DMS114 treated with DMSO at 0.1 percent for 48 hours (cell line): ENCODE data around the gene ACADS.

Experiments used
- DNase-seq: peaks from one replicate; lab custom pipeline; 2025; ENCODE audit not compliant: unreplicated experiment; lab: John Stamatoyannopoulos, UW

Gene ACADS

GRCh38 chr12:120725659-120726509 lies at the start of gene ACADS:
Gene ACADS, plus strand, starts transcription at chr12:120725826. Its CDS starts 60 bp downstream, at chr12:120725886.
- DNase-seq, result no peak

DNA sequence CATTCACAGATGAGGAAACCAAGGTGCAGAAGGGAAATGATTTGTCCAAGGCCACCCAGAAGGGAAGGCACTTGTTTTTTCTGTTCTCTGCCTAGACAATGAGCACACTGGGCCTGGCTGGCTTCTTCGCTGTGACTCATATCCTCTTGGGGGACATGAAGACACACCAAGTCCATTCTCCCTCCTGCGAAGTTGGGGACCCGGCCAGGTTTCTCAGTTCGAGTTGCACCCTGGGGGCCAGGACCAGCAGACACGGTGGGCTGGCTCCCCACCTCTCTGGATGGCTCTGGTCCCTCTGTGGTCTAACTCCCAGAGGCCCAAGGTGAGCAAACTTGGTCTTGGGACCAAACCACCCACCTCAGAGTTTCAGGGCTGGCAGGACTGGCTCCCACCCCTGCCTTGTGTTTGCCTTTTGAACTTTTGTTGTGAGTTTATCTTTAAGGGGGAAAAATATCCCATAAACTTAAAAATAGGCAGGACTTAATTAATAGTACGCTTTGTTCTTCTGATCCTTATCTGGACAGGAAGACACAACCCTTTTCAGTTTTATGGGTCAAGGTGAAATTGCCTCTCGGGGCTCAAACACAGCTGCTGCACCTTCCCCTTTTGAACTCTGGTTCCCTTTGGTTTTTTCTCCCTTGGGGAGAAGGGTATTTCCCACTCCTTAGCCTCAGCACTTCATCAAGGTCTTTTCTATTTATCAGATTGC lies 47.7 kb upstream of the ACADS start:
- no peak for DNase-seq

DNA sequence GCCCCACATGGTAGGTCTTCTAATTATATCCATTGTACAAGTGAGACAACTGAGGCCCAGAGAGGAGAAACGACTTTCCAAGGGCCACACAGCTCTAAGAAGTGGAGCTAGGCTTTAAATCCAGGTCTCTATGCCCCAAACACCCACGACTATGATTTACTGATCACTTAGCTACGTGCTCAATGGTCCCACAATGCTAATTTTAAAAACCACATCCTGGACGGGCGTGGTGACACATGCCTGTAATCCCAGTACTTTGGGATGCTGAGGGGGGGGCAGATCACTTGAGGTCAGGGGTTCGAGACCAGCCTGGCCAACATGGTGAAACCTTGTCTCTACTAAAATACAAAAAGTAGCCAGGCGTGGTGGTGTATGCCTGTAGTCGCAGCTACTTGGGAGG lies 47.1 kb upstream of the ACADS start:
- DNase-seq, result no peak

DNA sequence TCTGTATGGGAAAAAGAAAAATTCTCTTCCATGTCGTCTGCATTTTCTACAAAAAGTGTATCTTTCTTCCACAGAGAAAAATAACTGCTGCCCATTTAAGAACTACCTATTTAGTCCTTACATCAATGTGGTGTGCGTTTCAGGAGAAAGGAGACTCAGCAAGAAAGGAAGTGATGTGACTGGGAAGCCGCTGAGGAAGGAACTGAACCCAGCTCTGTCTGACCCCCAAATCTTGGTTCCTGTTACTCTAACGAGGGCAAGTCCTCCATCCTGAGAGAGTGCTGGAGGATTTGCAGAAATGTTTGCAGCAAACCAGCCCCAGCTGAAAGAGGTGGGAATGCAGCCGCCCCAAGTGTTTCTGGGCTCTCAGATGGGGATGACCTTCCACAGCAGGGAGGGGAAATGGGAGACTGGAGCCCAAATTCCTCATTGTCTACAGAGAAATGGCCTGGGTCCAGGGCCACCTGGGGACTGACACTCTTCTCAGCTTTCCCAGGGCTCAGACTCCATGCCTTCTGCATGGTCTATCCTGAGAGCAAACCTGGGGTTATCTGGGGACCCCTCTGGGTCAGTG lies 45.4 kb upstream of the ACADS start:
- DNase-seq, result no peak

DNA sequence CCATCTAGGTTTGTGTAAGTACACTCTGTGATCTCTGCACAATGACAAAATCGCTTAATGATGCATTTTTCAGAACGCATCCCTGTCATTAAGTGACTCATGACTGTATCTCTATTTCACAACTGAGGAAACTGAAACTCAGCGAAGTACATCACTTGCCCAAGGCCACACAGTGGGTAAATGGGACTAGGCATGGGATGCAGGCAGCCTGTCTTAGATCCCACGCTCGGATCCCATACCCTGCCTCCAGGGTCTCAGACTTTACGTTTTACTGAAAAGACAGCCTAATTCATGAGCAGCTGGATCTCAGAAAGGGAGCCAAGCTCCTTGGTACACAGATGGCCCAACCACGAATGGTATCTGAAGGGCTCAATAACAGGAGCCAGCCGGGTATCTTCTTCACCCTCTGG lies 41.1 kb upstream of the ACADS start:
- DNase-seq, result no peak

- no peak for DNase-seq
Observed at GRCh38 chr12:120685522-120685921, 40.1 kb upstream of the ACADS start.

DNA sequence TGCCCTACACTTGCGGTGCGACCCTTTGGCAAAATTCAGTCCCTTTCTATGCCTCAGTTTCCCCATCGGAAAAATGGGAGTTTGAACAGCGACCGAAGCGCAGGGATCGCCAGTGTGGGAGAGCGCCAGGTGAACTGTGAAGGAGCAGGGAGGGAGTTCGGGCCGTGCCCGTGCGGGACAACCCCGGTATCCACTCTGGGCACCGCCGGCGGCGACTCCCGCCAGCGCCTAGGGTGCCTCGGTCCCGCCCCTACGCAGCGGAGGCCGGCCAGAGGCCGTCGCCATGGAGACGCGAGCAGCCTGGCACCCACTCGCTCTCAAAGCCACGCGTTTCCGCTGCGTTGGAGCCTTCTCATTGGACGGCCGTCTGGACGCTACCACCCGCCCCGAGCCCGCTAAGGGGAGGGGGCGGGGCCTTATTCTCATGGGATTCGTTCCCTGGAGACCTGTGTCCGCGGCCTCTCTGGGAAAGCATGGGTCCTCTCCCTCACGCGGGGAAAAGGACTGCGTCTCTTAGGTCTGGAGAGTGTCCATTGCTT lies 39.4 kb upstream of the ACADS start:
- DNase-seq, result peak; percentile 93

GRCh38 chr12:120686690-120687577 lies 38.7 kb upstream of the ACADS start, which contains the start of gene MLEC:
Gene MLEC, plus strand, starts transcription at chr12:120687149. Its CDS starts 148 bp downstream, at chr12:120687297.
- DNase-seq, result peak; percentile 95

DNA sequence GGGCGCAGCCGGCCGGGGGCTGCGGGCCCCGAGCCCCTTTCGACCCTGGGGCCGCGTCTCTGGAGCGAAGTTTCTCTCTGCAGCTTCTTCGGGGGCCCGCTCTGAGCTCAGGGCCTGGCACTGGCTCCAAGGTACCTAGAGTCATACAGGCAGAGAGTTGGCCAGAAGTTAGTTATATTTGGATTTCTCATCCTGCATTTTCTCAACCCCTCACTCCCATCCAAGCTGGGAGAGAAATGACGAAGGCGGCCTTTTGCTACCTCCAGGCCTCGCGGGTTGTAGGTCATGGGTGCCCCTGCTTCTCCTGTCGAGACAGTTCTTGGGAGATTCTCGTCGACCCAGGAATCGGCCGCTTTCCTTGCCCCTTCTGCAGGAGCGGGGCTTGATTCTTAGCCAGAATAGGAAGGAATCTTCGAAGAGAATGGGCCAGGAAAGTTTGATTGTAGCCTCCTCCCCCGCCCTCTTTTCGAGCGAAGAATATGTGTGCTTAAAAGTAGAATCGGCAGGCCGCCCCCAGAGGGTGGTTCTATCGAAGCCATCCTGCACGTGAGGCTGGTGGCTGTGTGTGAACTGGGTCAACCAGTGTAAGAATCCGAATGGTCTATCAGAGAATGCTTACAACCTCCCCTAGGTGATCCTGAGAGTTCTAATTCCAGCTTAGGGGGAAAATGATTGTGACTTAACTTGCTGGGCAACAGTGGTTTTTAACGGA lies 37.9 kb upstream of the ACADS start:
- no peak for DNase-seq

DNA sequence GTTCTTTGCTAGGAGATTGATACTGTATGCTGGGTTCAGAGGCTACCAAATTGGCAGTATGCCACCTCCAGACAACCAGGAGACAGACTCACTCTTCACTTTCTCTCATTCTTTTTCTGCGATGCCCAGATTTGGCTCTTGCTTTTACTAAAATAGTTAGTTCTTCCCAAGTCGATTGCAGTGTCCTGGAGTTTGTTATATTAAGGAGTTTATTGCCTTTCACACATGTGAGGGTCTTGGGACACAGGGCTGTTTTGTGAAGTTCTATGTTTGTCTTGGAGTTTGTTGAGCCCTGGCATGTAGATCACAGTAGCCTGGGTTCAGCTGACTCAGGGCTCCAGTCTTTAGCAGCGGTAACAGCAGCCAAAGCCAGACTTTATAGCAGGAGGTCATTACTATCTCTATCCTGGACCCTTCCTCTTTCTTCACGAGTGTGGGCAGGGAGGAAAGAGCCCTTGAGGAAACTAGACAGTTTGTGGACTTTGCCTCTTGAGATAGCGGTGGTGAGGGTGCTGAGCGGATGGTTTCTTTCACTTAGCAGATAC lies 37.0 kb upstream of the ACADS start:
- no peak for DNase-seq

GRCh38 chr12:120689397-120690082 lies 36.1 kb upstream of the ACADS start:
- DNase-seq, result no peak

GRCh38 chr12:120690083-120690450 lies 35.6 kb upstream of the ACADS start:
- DNase-seq, result no peak

GRCh38 chr12:120690978-120691377 lies 34.6 kb upstream of the ACADS start:
- no peak for DNase-seq

- no peak for DNase-seq
Observed at GRCh38 chr12:120692524-120693033, 33.0 kb upstream of the ACADS start.

GRCh38 chr12:120693848-120694247 lies 31.8 kb upstream of the ACADS start:
- DNase-seq, result no peak

DNA sequence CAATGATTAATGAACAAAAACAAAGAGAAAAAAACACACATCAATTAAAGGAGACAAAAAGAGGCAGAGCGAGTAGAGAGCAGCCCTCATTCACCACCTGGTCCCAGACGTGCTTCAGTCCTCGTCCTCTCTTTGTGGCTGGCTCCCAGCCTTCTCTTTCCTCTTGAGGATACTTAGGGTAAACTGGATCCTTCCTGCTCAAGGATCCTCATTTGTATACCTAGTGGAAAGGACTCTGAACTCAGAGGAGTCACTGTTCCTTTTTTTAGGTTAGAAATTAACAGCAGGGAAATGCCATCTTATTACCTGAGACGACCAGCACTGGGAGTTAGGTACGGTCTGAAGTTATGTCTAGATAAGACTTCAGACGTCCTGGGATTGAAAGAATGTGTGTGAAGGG lies 29.0 kb upstream of the ACADS start:
- DNase-seq, result no peak

DNA sequence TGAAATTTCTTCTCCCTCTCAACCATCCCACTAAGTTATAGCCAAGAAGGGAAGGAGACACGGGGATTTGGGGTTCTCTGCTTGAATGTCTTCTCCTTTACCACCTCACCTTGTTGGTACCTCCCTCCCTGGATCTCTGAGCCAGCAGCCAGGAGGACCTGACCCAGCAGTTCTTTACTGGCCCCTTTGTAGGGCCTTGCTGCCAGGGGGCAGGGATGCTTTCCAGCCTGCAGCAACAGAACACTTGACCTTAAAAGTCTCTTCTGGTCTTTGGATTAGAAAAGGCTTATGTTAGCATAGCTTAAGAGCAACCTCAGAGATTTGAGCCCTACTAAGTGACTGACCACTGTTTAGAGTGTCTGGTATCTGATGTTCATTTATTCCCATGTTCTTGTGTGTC lies 28.3 kb upstream of the ACADS start:
- DNase-seq, result no peak

- DNase-seq, result no peak
Observed at GRCh38 chr12:120698665-120699064, 27.0 kb upstream of the ACADS start.

DNA sequence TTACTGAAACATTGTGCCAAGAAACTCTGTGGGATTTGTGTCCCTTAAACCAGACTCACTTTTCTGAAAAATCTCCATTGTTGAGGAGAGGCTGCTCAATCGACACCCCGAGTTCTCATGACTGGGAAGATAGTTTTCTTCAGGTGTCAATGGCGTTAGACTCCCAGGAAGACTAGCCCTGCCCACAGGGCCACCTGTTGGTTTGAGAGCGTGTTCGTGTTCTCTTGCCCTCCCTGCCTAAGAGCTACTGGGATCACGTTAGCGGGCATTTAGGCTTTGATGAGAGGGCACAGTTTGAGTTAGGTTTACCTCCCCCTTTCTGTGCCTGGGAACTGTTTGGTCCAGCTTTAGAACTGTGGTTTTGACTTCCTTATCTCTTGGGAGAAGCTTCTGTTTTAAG lies 26.1 kb upstream of the ACADS start:
- DNase-seq, result no peak
